Tibial nerve (tissue), 4 donors: ENCODE measurements around the gene ABCC8. TPM values are rescaled to one million over a fixed set of nuclear protein-coding genes. Genes with fewer than 3 reads are reported as not detected.

Experiments used
- DNase-seq, 2 donors: peaks; one replicate each; pipeline ENCODE4 v3.0.0-alpha.2; 2019; ENCODE audit warnings: low spot score in 2 of 2
- H3K27ac ChIP-seq, 4 donors: fragments of 200-600 bp; sonication (generic) in 3 of 4; one replicate each; pipeline ENCODE4 v1.5.1; 2017 to 2019; ENCODE audit warnings: mild to moderate bottlenecking in 1 of 4
- H3K27me3 ChIP-seq, 2 donors: fragments of 200-600 bp; sonication (generic) in 1 of 2; one replicate each; pipeline versions ENCODE4 v1.5.1 to v1.6.0; 2017 to 2019
- H3K36me3 ChIP-seq, 3 donors: fragments of 200-600 bp; sonication (generic); one replicate each; pipeline ENCODE4 v1.5.1; 2018 to 2019
- H3K4me1 ChIP-seq, 4 donors: fragments of 200-600 bp; sonication (generic) in 3 of 4; one replicate each; pipeline ENCODE4 v1.5.1; 2017 to 2019
- H3K4me3 ChIP-seq, 4 donors: fragments of 200-600 bp; sonication (generic) in 3 of 4; one replicate each; pipeline ENCODE4 v1.5.1; 2017 to 2019; ENCODE audit warnings: mild to moderate bottlenecking in 1 of 4, moderate library complexity in 1 of 4
- H3K9me3 ChIP-seq, 4 donors: fragments of 200-600 bp; sonication (generic) in 3 of 4; one replicate each; pipeline ENCODE4 v1.5.1; 2017 to 2019
- EP300 ChIP-seq, 2 donors: sonication (generic); formaldehyde crosslinking; IDR thresholded peaks; one replicate each; pipeline ENCODE4 v1.6.1; 2017; ENCODE audit warnings: antibody characterized with exemption in 2 of 2, mild to moderate bottlenecking in 1 of 2
- POLR2A ChIP-seq, 2 donors: fragments of 450-650 bp; IDR thresholded peaks; one replicate each; pipeline ENCODE4 v1.6.1; 2017; ENCODE audit warnings: antibody characterized with exemption in 2 of 2, mild to moderate bottlenecking in 2 of 2, moderate library complexity in 2 of 2
- WGBS, 2 donors: methylation state at CpG; one replicate each; pipeline ENCODE4 v1.1.5; 2018; 5-methylcytosine and 5-hydroxymethylcytosine counted together
- total RNA-seq, 4 donors: library from RNA; depleted of rRNA; stranded (reverse); fragments of >200 nt; gene quantifications; one replicate each; pipeline ENCODE4 v1.1.0, GENCODE V29; 2016
- TF ChIP-seq, protein P1 (sequence below), 5 experiments: fragments of 200-600 bp in 3 of 5; fragments of 450-650 bp in 2 of 5; sonication (generic) in 3 of 5; IDR thresholded peaks; one replicate each; pipeline ENCODE4 v1.5.1; 2016 to 2019; ENCODE audit warnings: antibody characterized with exemption in 5 of 5, mild to moderate bottlenecking in 3 of 5, moderate library complexity in 2 of 5

Gene ABCC8
- total RNA-seq, 4 donors from 2014 or later = 1.3 to 8.6 (median 5.1) TPM

GRCh38 chr11:17481905-17482304 is 5.3 kb upstream of the ABCC8 start:
- WGBS, 2 donors = 70 to 79% methylated on average over 5 of the region's 5 CpGs
- H3K4me1 ChIP-seq = peaks cover 0 to 10% (median 0%) of the 10 kb centered on the region in 4 donors
- H3K36me3 ChIP-seq = no peaks in the 10 kb centered on the region
- no peak for TF ChIP-seq EP300 (IDR thresholded peaks at IDR 0.05)
- TF ChIP-seq, protein P1, sequence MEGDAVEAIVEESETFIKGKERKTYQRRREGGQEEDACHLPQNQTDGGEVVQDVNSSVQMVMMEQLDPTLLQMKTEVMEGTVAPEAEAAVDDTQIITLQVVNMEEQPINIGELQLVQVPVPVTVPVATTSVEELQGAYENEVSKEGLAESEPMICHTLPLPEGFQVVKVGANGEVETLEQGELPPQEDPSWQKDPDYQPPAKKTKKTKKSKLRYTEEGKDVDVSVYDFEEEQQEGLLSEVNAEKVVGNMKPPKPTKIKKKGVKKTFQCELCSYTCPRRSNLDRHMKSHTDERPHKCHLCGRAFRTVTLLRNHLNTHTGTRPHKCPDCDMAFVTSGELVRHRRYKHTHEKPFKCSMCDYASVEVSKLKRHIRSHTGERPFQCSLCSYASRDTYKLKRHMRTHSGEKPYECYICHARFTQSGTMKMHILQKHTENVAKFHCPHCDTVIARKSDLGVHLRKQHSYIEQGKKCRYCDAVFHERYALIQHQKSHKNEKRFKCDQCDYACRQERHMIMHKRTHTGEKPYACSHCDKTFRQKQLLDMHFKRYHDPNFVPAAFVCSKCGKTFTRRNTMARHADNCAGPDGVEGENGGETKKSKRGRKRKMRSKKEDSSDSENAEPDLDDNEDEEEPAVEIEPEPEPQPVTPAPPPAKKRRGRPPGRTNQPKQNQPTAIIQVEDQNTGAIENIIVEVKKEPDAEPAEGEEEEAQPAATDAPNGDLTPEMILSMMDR (IDR thresholded peaks at IDR 0.05) = no peak
- no peak for TF ChIP-seq POLR2A (IDR thresholded peaks at IDR 0.05)
- H3K27ac ChIP-seq = no peak overlapping the region
- H3K4me3 ChIP-seq = no peak overlapping the region
- DNase-seq = no peak
- no peaks in the 10 kb centered on the region for H3K9me3 ChIP-seq
- H3K27me3 ChIP-seq = peaks cover 0 to 26% of the 10 kb centered on the region in 2 donors

DNA sequence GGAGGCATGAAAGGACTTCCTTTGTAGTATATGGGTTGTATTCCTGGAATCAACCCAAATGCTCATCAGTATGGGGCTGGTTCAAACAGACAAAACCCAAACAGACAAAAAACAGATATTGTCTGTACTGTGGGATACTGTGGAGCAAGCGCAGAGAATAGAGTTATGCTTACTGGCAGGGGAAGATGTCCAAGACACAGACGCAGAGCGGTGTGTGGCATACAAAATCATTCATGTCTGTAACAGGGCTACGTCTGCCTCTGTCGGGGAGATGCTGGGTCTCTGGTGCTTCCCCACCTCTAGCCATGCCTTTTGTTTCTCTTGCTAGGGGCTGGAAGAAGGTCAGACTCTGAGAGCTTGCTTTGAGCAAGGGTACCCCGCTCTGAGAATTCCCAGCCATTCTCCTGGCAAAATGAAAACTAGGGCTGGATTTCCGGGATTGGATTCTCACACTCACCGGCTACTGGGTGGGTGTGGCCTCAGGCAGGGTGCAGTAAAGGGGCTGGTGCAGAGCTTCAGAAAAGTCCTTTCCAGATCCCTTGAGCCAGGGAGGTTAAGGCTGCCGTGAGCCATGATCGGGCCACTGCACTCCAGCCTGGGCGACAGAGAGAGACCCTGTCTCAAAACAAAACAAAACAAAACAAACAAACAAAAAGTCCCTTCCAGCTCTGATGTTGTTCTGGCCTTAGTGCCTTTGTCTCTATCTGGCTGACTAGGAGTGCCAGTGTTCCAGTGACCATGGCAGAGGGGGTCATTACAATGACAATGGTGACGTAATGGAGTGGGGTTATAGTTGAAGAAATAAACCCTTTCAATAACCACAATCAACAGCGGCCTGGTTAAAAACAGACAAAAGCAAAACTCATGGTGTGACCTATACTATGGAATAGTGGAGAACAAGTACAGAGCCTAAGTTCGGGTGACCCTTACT is 2.9 kb upstream of the ABCC8 start:
- Histone ChIP-seq H3K27me3 (peaks cover 0 to 43% of the 10 kb centered on the region in 2 donors), H3K4me1 (peaks cover 0 to 23% (median 0%) of the 10 kb centered on the region in 4 donors), H3K27ac (no peak overlapping the region), H3K4me3 (no peak overlapping the region), H3K9me3 (no peaks in the 10 kb centered on the region), H3K36me3 (no peaks in the 10 kb centered on the region)
- 18 to 25% methylated on average over 14 of the region's 14 CpGs for WGBS, 2 donors
- DNase-seq = no peak
- TF ChIP-seq, protein P1 (IDR thresholded peaks at IDR 0.05) = no peak
- TF ChIP-seq EP300 (IDR thresholded peaks at IDR 0.05) = no peak
- TF ChIP-seq POLR2A (IDR thresholded peaks at IDR 0.05) = no peak

DNA sequence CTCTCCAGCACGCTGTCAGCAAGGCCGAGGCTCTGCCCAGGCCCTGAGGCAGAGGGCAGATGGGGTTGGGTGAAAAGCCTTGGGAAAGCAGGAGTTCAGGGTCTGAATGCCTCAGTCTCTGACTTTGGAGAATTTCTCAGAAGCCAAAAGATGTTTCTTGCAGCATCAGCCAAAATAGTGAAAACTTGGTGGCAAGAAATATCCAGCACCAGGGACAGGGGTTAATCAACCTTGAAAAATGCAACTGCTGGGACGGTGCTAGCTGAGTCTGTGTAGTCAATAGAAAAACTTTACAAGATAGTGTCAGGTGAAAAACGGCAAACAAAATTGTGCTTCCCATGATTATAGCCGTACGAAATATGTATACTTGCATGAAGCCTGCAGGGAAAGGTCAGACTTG is 1.4 kb upstream of the ABCC8 start:
- H3K27me3 ChIP-seq = peaks cover 0 to 52% of the 10 kb centered on the region in 2 donors

DNA sequence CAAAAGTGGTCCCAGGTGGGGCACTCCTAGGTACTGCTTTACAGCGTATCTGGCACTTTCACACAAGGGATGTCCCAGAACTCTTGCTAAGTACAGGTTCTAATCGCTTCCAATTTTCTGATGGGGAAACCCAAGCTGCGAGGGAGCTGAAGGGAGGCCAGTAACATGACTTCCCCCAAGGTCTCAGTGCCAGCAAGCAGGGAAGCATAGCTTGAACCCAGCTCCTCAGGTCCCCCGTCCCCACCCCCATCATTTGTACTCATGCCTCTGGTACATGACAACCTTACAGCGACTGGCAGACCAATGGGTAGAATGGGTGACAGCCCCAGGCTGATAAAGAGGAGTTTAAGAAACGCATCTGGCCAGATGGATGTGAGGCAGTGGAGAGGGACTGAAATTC is 716 bp upstream of the ABCC8 start:
- TF ChIP-seq EP300 (IDR thresholded peaks at IDR 0.05) = no peak
- TF ChIP-seq, protein P1 (IDR thresholded peaks at IDR 0.05) = no peak
- no peak for TF ChIP-seq POLR2A (IDR thresholded peaks at IDR 0.05)
- peaks cover 0 to 52% of the 10 kb centered on the region in 2 donors for H3K27me3 ChIP-seq
- no peak for DNase-seq
- peaks cover 0 to 23% (median 0%) of the 10 kb centered on the region in 4 donors for H3K4me1 ChIP-seq
- 64 to 83% methylated on average over 6 of the region's 6 CpGs for WGBS, 2 donors
- no peaks in the 10 kb centered on the region for H3K9me3 ChIP-seq
- H3K36me3 ChIP-seq = no peaks in the 10 kb centered on the region
- H3K27ac ChIP-seq = no peak overlapping the region
- no peak overlapping the region for H3K4me3 ChIP-seq

More for the DNA sequence above, 1.4 kb upstream of the ABCC8 start:
- H3K9me3 ChIP-seq = no peaks in the 10 kb centered on the region
- no peaks in the 10 kb centered on the region for H3K36me3 ChIP-seq
- WGBS, 2 donors = 66 to 70% methylated on average over 6 of the region's 6 CpGs
- no peak for TF ChIP-seq EP300 (IDR thresholded peaks at IDR 0.05)
- TF ChIP-seq, protein P1 (IDR thresholded peaks at IDR 0.05) = no peak
- TF ChIP-seq POLR2A (IDR thresholded peaks at IDR 0.05) = no peak
- no peak for DNase-seq
- H3K4me3 ChIP-seq = no peak overlapping the region
- peaks cover 0 to 23% (median 0%) of the 10 kb centered on the region in 4 donors for H3K4me1 ChIP-seq
- no peak overlapping the region for H3K27ac ChIP-seq

DNA sequence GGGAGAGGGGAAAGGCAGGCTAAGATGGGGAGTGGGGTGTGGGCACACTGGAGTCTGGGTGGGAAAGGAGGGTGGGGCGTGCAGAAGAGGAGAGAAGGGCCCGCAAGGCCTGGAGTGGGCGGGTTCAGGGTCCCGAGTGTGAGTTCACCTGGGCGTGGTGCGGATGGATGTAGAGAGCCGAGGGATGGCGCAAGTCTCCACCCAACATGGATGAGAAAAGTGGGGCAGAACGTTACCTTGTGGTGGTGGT is 364 bp upstream of the ABCC8 start:
- DNase-seq = no peak
- Histone ChIP-seq H3K27ac (no peak overlapping the region), H3K4me1 (peaks cover 0 to 23% (median 0%) of the 10 kb centered on the region in 4 donors), H3K27me3 (peaks cover 0 to 52% of the 10 kb centered on the region in 2 donors), H3K9me3 (no peaks in the 10 kb centered on the region), H3K4me3 (no peak overlapping the region), H3K36me3 (no peaks in the 10 kb centered on the region)
- 26 to 37% methylated on average over 9 of the region's 9 CpGs for WGBS, 2 donors
- TF ChIP-seq EP300 (IDR thresholded peaks at IDR 0.05) (no peak), POLR2A (IDR thresholded peaks at IDR 0.05) (no peak)
- TF ChIP-seq, protein P1 (IDR thresholded peaks at IDR 0.05) = no peak
